NCI-H2107 (cell line): ENCODE results near the gene CHST15.

ENCODE experiments used
- DNase-seq: peaks from one replicate; lab custom pipeline; 2025; lab: John Stamatoyannopoulos, UW

Gene CHST15

GRCh38 chr10:124029559-124029958 lies 63.8 kb downstream of the CHST15 start:
- DNase-seq, result no peak

GRCh38 chr10:124028700-124029480 lies 64.5 kb downstream of the CHST15 start:
- DNase-seq, result no peak

- DNase-seq, result no peak
Measured at GRCh38 chr10:124027651-124028050, 65.7 kb downstream of the CHST15 start.

- no peak for DNase-seq
Measured at GRCh38 chr10:124027031-124027611, 66.3 kb downstream of the CHST15 start.

- no peak for DNase-seq
Measured at GRCh38 chr10:124026589-124026939, 66.8 kb downstream of the CHST15 start.

- DNase-seq, result no peak
Measured at GRCh38 chr10:124025660-124026588, 67.5 kb downstream of the CHST15 start.

- DNase-seq, result no peak
Measured at GRCh38 chr10:124025152-124025551, 68.2 kb downstream of the CHST15 start.

GRCh38 chr10:124022066-124022465 lies 71.3 kb downstream of the CHST15 start:
- no peak for DNase-seq

- no peak for DNase-seq
Measured at GRCh38 chr10:124020981-124021815, 72.2 kb downstream of the CHST15 start.

- no peak for DNase-seq
Measured at GRCh38 chr10:124019886-124020797, 73.3 kb downstream of the CHST15 start.

GRCh38 chr10:124018886-124019525 lies 74.4 kb downstream of the CHST15 start:
- DNase-seq, result no peak

- DNase-seq, result no peak
Measured at GRCh38 chr10:124017729-124018128, 75.7 kb downstream of the CHST15 start.

GRCh38 chr10:124016804-124017375 lies 76.5 kb downstream of the CHST15 start:
- DNase-seq, result no peak

GRCh38 chr10:124015991-124016390 lies 77.4 kb downstream of the CHST15 start:
- no peak for DNase-seq

GRCh38 chr10:124014416-124015154 lies 78.8 kb downstream of the CHST15 start:
- DNase-seq, result no peak

- no peak for DNase-seq
Measured at GRCh38 chr10:124013916-124014315, 79.5 kb downstream of the CHST15 start.

- DNase-seq, result no peak
Measured at GRCh38 chr10:124012991-124013390, 80.4 kb downstream of the CHST15 start.

- DNase-seq, result no peak
Measured at GRCh38 chr10:124012583-124012982, 80.8 kb downstream of the CHST15 start.

- DNase-seq, result no peak
Measured at GRCh38 chr10:124012066-124012465, 81.3 kb downstream of the CHST15 start.
